GM21423 (cell line): ENCODE data around the gene PRKCQ.

ENCODE experiments used
- ATAC-seq: cut with Tn5 transposase; IDR thresholded peaks from one replicate; pipeline ENCODE4 v1.9.1; 2021; ENCODE audit warnings: mild to moderate bottlenecking, moderate library complexity; ENCODE audit not compliant: unreplicated experiment

PRKCQ gene

GRCh38 chr10:6570893-6571292, 9.2 kb downstream of the PRKCQ start:
- ATAC-seq, result no peak

GRCh38 chr10:6569259-6569658, 10.8 kb downstream of the PRKCQ start:
- ATAC-seq, result no peak

GRCh38 chr10:6567884-6568283, 12.2 kb downstream of the PRKCQ start:
- no peak for ATAC-seq

- no peak for ATAC-seq
Measured at GRCh38 chr10:6567203-6567703, 12.8 kb downstream of the PRKCQ start.

GRCh38 chr10:6565588-6565987, 14.5 kb downstream of the PRKCQ start:
- ATAC-seq, result no peak

GRCh38 chr10:6564367-6564766, 15.7 kb downstream of the PRKCQ start:
- ATAC-seq, result no peak

- ATAC-seq, result no peak
Measured at GRCh38 chr10:6563731-6564130, 16.3 kb downstream of the PRKCQ start.

GRCh38 chr10:6563075-6563474, 17.0 kb downstream of the PRKCQ start:
- ATAC-seq, result no peak

- no peak for ATAC-seq
Measured at GRCh38 chr10:6562221-6562620, 17.9 kb downstream of the PRKCQ start.

GRCh38 chr10:6561552-6561951, 18.5 kb downstream of the PRKCQ start:
- ATAC-seq, result no peak

GRCh38 chr10:6558759-6559461, 21.2 kb downstream of the PRKCQ start:
- no peak for ATAC-seq

- ATAC-seq, result no peak
Measured at GRCh38 chr10:6558272-6558671, 21.8 kb downstream of the PRKCQ start.

- no peak for ATAC-seq
Measured at GRCh38 chr10:6553937-6554336, 26.1 kb downstream of the PRKCQ start.

GRCh38 chr10:6543431-6544005, 36.6 kb downstream of the PRKCQ start:
- ATAC-seq, result no peak

GRCh38 chr10:6542999-6543430, 37.1 kb downstream of the PRKCQ start:
- no peak for ATAC-seq

- no peak for ATAC-seq
Measured at GRCh38 chr10:6539833-6540232, 40.2 kb downstream of the PRKCQ start.

GRCh38 chr10:6537770-6538169, 42.3 kb downstream of the PRKCQ start:
- no peak for ATAC-seq

- no peak for ATAC-seq
Measured at GRCh38 chr10:6536102-6536501, 44.0 kb downstream of the PRKCQ start.

GRCh38 chr10:6535156-6535764, 44.8 kb downstream of the PRKCQ start:
- ATAC-seq, result no peak

GRCh38 chr10:6532321-6532720, 47.8 kb downstream of the PRKCQ start:
- no peak for ATAC-seq

- ATAC-seq, result no peak
Measured at GRCh38 chr10:6530966-6531365, 49.1 kb downstream of the PRKCQ start.

- ATAC-seq, result no peak
Measured at GRCh38 chr10:6530211-6530840, 49.8 kb downstream of the PRKCQ start.
